ENCODE data around the gene MBD3. TPM values are rescaled to one million over a fixed set of nuclear protein-coding genes. Genes with fewer than 3 reads are reported as not detected.
"Not testable (repeated sequence)": the region's sequence is repeated elsewhere in the genome, so short reads cannot be mapped to it uniquely, and the experiment has no call there.

The MBD3 gene
- polyA plus RNA-seq, 1 donor: 59.1 TPM

DNA sequence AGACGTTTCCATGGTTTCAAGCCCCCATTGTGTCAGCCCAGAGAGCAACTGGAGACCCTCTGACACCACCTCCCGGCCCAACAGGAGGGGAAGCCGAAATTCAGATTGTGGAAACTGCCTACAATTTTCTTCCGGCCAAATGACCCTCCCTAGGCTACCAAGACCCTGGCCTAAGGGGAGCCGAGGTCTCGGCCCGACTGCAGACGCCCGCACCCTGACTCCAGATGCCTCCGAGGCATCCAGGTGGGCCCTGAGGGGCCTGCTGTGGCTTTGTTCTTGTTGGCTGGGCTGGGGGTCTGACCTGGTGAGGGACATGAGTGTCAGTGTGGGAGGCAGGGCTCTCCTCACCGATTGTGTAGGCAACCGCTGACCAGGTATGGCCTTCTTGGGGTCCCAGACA, 34.1 kb downstream of the MBD3 start:
- Histone ChIP-seq H3K27ac (ENCODE audit: low read length) (no peak overlapping the region), H3K9me3 (ENCODE audit: control insufficient read depth, low read depth, low read length) (peaks cover 2% of the 10 kb centered on the region), H3K4me1 (ENCODE audit: control insufficient read depth, insufficient read depth, low read length) (no peaks in the 10 kb centered on the region), H3K36me3 (ENCODE audit: control insufficient read depth, insufficient read depth, low read length) (peaks cover 7% of the 10 kb centered on the region), H3K27me3 (ENCODE audit: control insufficient read depth, insufficient read depth, low read length) (no peaks in the 10 kb centered on the region), H3K4me3 (ENCODE audit: low read length) (no peak overlapping the region)
- no peak for DNase-seq
- no CpG with 5 or more reads among the region's 12 CpGs for WGBS (ENCODE audit: insufficient coverage, low lambda C conversion rate)

- WGBS (ENCODE audit: insufficient coverage, low lambda C conversion rate): no CpG with 5 or more reads among the region's 66 CpGs
- Histone ChIP-seq H3K27me3 (ENCODE audit: control insufficient read depth, insufficient read depth, low read length) (no peaks in the 10 kb centered on the region), H3K36me3 (ENCODE audit: control insufficient read depth, insufficient read depth, low read length) (peaks cover 7% of the 10 kb centered on the region), H3K4me1 (ENCODE audit: control insufficient read depth, insufficient read depth, low read length) (no peaks in the 10 kb centered on the region), H3K4me3 (ENCODE audit: low read length) (no peak overlapping the region), H3K27ac (ENCODE audit: low read length) (no peak overlapping the region), H3K9me3 (ENCODE audit: control insufficient read depth, low read depth, low read length) (peaks cover 2% of the 10 kb centered on the region)
- DNase-seq: no peak
Observed at GRCh38 chr19:1556390-1557070, 36.1 kb downstream of the MBD3 start.

DNA sequence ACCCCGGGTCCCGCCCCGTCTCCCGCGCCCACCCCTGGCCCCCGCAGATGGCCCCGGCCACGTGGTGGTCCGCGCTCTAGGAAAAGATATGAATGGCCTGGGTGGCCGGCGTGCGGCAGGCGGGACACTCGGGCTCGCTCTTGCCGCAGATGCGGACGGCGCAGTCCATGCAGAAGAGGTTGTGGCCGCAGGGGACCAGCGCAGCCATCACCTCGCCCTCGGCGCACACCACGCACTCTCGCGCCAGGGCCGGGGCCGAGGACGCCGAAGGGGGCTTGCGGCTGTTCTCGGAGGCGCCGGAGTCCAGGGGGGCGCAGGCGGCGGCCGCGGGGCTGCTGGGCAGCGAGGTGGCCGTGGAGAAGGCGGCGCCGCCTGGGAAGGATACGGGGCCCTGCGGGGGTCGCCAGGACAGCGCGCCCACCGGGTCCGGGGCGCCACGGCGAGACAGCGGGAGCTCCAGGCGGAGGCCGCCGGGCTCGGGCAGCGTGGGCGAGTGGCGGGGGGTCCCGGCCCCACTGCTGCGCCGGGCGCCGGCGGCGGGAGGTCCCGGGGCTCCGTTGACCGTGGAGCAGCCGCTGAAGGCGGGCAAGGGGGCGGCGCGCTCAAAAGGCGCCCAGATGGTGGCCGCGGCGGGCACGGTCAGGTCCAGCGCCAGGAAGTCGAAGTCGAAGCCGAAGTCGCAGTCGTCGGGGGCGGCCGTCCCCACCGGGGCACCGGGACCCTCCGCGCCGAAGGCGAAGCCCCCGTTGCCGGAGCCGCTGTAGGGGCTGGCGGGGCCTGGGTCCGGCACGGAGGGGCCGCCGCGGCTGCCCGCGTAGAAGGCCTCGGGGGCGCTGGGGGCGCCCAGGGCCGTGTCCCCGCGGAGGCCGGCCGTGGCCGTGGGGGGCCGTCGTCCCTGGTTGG, 36.9 kb downstream of the MBD3 start:
- DNase-seq: no peak
- 93% methylated on average over 6 of the region's 121 CpGs for WGBS (ENCODE audit: insufficient coverage, low lambda C conversion rate)

GRCh38 chr19:1554968-1555367, 37.7 kb downstream of the MBD3 start:
- no peak overlapping the region for H3K4me3 ChIP-seq (ENCODE audit: low read length)
- H3K4me1 ChIP-seq (ENCODE audit: control insufficient read depth, insufficient read depth, low read length): no peaks in the 10 kb centered on the region
- H3K9me3 ChIP-seq (ENCODE audit: control insufficient read depth, low read depth, low read length): peaks cover 2% of the 10 kb centered on the region
- 89% methylated on average over 10 of the region's 24 CpGs for WGBS (ENCODE audit: insufficient coverage, low lambda C conversion rate)
- no peaks in the 10 kb centered on the region for H3K27me3 ChIP-seq (ENCODE audit: control insufficient read depth, insufficient read depth, low read length)
- no peak overlapping the region for H3K27ac ChIP-seq (ENCODE audit: low read length)
- no peak for DNase-seq
- peaks cover 6% of the 10 kb centered on the region for H3K36me3 ChIP-seq (ENCODE audit: control insufficient read depth, insufficient read depth, low read length)

More for the DNA sequence above, 36.9 kb downstream of the MBD3 start:
- Histone ChIP-seq H3K4me3 (ENCODE audit: low read length) (no peak overlapping the region), H3K27me3 (ENCODE audit: control insufficient read depth, insufficient read depth, low read length) (no peaks in the 10 kb centered on the region), H3K27ac (ENCODE audit: low read length) (no peak overlapping the region), H3K36me3 (ENCODE audit: control insufficient read depth, insufficient read depth, low read length) (peaks cover 7% of the 10 kb centered on the region), H3K9me3 (ENCODE audit: control insufficient read depth, low read depth, low read length) (peaks cover 2% of the 10 kb centered on the region), H3K4me1 (ENCODE audit: control insufficient read depth, insufficient read depth, low read length) (no peaks in the 10 kb centered on the region)

- WGBS (ENCODE audit: insufficient coverage, low lambda C conversion rate): no CpG with 5 or more reads among the region's 10 CpGs
- H3K9me3 ChIP-seq (ENCODE audit: control insufficient read depth, low read depth, low read length): peaks cover 2% of the 10 kb centered on the region
- no peaks in the 10 kb centered on the region for H3K27me3 ChIP-seq (ENCODE audit: control insufficient read depth, insufficient read depth, low read length)
- H3K4me1 ChIP-seq (ENCODE audit: control insufficient read depth, insufficient read depth, low read length): no peaks in the 10 kb centered on the region
- no peak for DNase-seq
- peaks cover 4% of the 10 kb centered on the region for H3K36me3 ChIP-seq (ENCODE audit: control insufficient read depth, insufficient read depth, low read length)
- H3K27ac ChIP-seq (ENCODE audit: low read length): no peak overlapping the region
- no peak overlapping the region for H3K4me3 ChIP-seq (ENCODE audit: low read length)
Observed at GRCh38 chr19:1553415-1553814, 39.2 kb downstream of the MBD3 start.

- peaks cover 1% of the 10 kb centered on the region for H3K9me3 ChIP-seq (ENCODE audit: control insufficient read depth, low read depth, low read length)
- no CpG with 5 or more reads among the region's 17 CpGs for WGBS (ENCODE audit: insufficient coverage, low lambda C conversion rate)
- H3K4me3 ChIP-seq (ENCODE audit: low read length): no peak overlapping the region
- H3K27ac ChIP-seq (ENCODE audit: low read length): no peak overlapping the region
- peaks cover 4% of the 10 kb centered on the region for H3K36me3 ChIP-seq (ENCODE audit: control insufficient read depth, insufficient read depth, low read length)
- H3K4me1 ChIP-seq (ENCODE audit: control insufficient read depth, insufficient read depth, low read length): no peaks in the 10 kb centered on the region
- no peak for DNase-seq
- no peaks in the 10 kb centered on the region for H3K27me3 ChIP-seq (ENCODE audit: control insufficient read depth, insufficient read depth, low read length)
Observed at GRCh38 chr19:1551068-1552040, 41.3 kb downstream of the MBD3 start.

DNA sequence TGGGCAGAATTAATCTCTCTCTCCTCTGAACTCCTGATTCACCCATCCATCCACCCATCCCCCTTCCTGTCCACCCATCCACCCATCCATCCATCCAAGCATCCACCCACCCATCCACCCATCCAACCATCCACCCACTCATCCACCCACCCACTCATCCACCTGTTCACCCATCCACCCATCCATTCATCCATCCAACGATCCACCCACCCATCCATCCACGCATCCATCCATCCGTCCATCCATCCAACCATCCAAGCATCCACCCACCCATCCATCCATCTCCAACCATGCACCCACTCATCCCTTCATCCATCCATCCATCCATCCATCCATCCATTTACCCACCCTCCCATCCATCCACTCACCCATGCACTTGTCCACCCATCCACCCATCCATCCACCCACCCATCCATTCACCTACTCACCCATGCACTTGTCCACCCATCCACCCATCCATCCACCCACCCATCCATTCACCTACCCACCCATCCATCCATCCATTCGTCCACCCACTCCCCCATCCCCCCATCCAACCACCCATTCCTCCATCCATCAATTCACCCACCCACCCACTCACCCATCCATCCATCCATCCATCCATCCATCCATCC, 43.2 kb downstream of the MBD3 start:
- no peaks in the 10 kb centered on the region for H3K9me3 ChIP-seq (ENCODE audit: control insufficient read depth, low read depth, low read length)
- H3K4me3 ChIP-seq (ENCODE audit: low read length): no peak overlapping the region
- H3K4me1 ChIP-seq (ENCODE audit: control insufficient read depth, insufficient read depth, low read length): no peaks in the 10 kb centered on the region
- H3K27ac ChIP-seq (ENCODE audit: low read length): no peak overlapping the region
- DNase-seq: no peak
- peaks cover 5% of the 10 kb centered on the region for H3K27me3 ChIP-seq (ENCODE audit: control insufficient read depth, insufficient read depth, low read length)
- peaks cover 4% of the 10 kb centered on the region for H3K36me3 ChIP-seq (ENCODE audit: control insufficient read depth, insufficient read depth, low read length)
- WGBS (ENCODE audit: insufficient coverage, low lambda C conversion rate): 96% methylated on average over 3 of the region's 4 CpGs

- 100% methylated on average over 2 of the region's 17 CpGs for WGBS (ENCODE audit: insufficient coverage, low lambda C conversion rate)
- no peak overlapping the region for H3K27ac ChIP-seq (ENCODE audit: low read length)
- no peak overlapping the region for H3K4me3 ChIP-seq (ENCODE audit: low read length)
- H3K27me3 ChIP-seq (ENCODE audit: control insufficient read depth, insufficient read depth, low read length): peaks cover 23% of the 10 kb centered on the region
- no peaks in the 10 kb centered on the region for H3K4me1 ChIP-seq (ENCODE audit: control insufficient read depth, insufficient read depth, low read length)
- H3K9me3 ChIP-seq (ENCODE audit: control insufficient read depth, low read depth, low read length): no peaks in the 10 kb centered on the region
- no peaks in the 10 kb centered on the region for H3K36me3 ChIP-seq (ENCODE audit: control insufficient read depth, insufficient read depth, low read length)
- no peak for DNase-seq
Observed at GRCh38 chr19:1540365-1540925, 52.2 kb downstream of the MBD3 start.

- not testable (repeated sequence) for H3K4me1 ChIP-seq (ENCODE audit: control insufficient read depth, insufficient read depth, low read length); H3K36me3 ChIP-seq (ENCODE audit: control insufficient read depth, insufficient read depth, low read length); H3K4me3 ChIP-seq (ENCODE audit: low read length); DNase-seq; H3K27ac ChIP-seq (ENCODE audit: low read length); H3K9me3 ChIP-seq (ENCODE audit: control insufficient read depth, low read depth, low read length)
- peaks cover 23% of the 10 kb centered on the region for H3K27me3 ChIP-seq (ENCODE audit: control insufficient read depth, insufficient read depth, low read length)
- no CpG with 5 or more reads among the region's 11 CpGs for WGBS (ENCODE audit: insufficient coverage, low lambda C conversion rate)
Observed at GRCh38 chr19:1539749-1540148, 52.9 kb downstream of the MBD3 start.

Data from large intestine (tissue), 3 donors.